Neural crest cell (in vitro differentiated cells): ENCODE measurements around the gene NR2C2AP. TPM values are rescaled to one million over a fixed set of nuclear protein-coding genes. Genes with fewer than 3 reads are reported as not detected.
A peak's percentile ranks its signal among the peaks of the same experiment; 100 is the strongest.

ENCODE experiments used
- DNase-seq: peaks from one replicate; pipeline ENCODE4 v3.0.0; 2021; ENCODE audit warnings: low read depth, mixed read lengths, low spot score
- H3K27ac Mint-ChIP-seq: one replicate; pipeline ENCODE4 v1.8.0; 2021; ENCODE audit warnings: mild to moderate bottlenecking, mixed read lengths; ENCODE audit not compliant: unreplicated experiment
- H3K27me3 Mint-ChIP-seq: 2 replicates; pipeline ENCODE4 v1.8.0; 2021; ENCODE audit warnings: low read depth, mild to moderate bottlenecking, mixed read lengths
- H3K36me3 Mint-ChIP-seq: 2 replicates; pipeline ENCODE4 v1.8.0; 2021; ENCODE audit warnings: low read depth, mild to moderate bottlenecking, mixed read lengths
- H3K4me1 Mint-ChIP-seq: 2 replicates; pipeline ENCODE4 v1.8.0; 2021; ENCODE audit warnings: mixed read lengths
- H3K4me3 Mint-ChIP-seq: one replicate; pipeline ENCODE4 v1.8.0; 2021; ENCODE audit warnings: mild to moderate bottlenecking, mixed read lengths
- H3K9me3 Mint-ChIP-seq: 2 replicates; pipeline ENCODE4 v1.8.0; 2021; ENCODE audit warnings: mixed read lengths
- long read RNA-seq: library from polyadenylated mRNA; unstranded; transcript quantifications from one replicate; pipeline ENCODE4 v2.0.0, GENCODE V29; 2020
- total RNA-seq: library from RNA; stranded (reverse); gene quantifications from 2 replicates; pipeline ENCODE4 v1.2.1, GENCODE V29; 2021
- TF ChIP-seq, protein P1 (sequence below): fragments of 200-600 bp; sonication (generic); conservative IDR thresholded peaks from 2 replicates; pipeline ENCODE4 v1.5.0; 2021; ENCODE audit warnings: antibody characterized with exemption, mild to moderate bottlenecking

Gene NR2C2AP
- 17.6 and 18.6 TPM in 2 replicates for total RNA-seq
- long read RNA-seq, transcript NR2C2AP-201 (5 exons, 1,293 nt) = major isoform, 13 of 35 reads
- long read RNA-seq, partial matches to known transcripts = 5 of 35 reads
- long read RNA-seq, other reads (novel, unspliced or antisense) = 11 of 35 reads

DNA sequence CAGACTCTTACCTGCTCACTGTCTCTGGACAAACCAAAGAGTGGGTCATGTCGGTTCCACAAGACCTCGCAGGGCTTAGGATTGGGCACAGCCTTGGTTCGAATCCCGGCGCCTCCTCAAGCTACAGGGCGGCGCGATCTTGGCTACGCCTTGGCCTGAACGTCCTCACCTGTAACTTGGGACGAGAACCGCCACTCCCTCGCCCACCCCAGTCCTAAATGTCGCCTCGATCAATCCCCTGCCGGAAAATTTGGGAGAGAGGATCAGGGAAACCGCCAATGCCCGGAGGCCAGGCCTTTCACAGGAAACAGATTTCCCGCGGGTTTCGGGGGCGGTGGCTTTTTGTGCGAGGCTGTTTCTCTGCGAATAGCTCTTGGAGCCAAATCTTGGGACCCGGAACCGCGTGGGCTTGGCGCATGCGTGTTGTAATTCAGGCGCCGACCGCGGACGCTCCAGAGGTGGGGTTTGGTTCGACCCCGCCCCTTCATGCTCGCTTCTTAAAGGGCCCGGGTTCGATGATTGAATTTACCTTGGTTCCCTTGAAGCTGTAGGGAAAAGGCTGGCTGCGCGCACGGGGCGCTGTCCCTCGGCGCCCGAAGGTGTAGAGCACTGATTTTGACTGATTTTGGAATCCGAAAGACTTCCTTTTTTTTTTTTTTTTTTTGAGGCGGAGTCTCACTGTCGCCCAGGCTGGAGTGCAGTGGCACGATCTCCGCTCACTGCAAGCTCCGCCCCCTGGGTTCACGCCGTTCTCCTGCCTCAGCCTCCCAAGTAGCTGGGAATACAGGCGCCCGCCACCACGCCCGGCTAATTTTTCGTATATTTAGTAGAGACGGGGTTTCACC lies at the start of gene NR2C2AP:
Gene NR2C2AP, minus strand, starts transcription at position 403 of the 845 bp plus-strand sequence. Its CDS starts 354 bp downstream, at position 49.
- no peaks in the 10 kb centered on the region for H3K9me3 Mint-ChIP-seq
- TF ChIP-seq, protein P1, sequence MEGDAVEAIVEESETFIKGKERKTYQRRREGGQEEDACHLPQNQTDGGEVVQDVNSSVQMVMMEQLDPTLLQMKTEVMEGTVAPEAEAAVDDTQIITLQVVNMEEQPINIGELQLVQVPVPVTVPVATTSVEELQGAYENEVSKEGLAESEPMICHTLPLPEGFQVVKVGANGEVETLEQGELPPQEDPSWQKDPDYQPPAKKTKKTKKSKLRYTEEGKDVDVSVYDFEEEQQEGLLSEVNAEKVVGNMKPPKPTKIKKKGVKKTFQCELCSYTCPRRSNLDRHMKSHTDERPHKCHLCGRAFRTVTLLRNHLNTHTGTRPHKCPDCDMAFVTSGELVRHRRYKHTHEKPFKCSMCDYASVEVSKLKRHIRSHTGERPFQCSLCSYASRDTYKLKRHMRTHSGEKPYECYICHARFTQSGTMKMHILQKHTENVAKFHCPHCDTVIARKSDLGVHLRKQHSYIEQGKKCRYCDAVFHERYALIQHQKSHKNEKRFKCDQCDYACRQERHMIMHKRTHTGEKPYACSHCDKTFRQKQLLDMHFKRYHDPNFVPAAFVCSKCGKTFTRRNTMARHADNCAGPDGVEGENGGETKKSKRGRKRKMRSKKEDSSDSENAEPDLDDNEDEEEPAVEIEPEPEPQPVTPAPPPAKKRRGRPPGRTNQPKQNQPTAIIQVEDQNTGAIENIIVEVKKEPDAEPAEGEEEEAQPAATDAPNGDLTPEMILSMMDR = no peak
- H3K27me3 Mint-ChIP-seq = peaks cover 32% of the 10 kb centered on the region
- H3K4me1 Mint-ChIP-seq = peaks cover 23% of the 10 kb centered on the region
- H3K27ac Mint-ChIP-seq = peak within 1 kb of the TSS; percentile 88
- DNase-seq = peak; percentile 77
- no peaks in the 10 kb centered on the region for H3K36me3 Mint-ChIP-seq
- peak within 1 kb of the TSS; percentile 97 for H3K4me3 Mint-ChIP-seq

DNA sequence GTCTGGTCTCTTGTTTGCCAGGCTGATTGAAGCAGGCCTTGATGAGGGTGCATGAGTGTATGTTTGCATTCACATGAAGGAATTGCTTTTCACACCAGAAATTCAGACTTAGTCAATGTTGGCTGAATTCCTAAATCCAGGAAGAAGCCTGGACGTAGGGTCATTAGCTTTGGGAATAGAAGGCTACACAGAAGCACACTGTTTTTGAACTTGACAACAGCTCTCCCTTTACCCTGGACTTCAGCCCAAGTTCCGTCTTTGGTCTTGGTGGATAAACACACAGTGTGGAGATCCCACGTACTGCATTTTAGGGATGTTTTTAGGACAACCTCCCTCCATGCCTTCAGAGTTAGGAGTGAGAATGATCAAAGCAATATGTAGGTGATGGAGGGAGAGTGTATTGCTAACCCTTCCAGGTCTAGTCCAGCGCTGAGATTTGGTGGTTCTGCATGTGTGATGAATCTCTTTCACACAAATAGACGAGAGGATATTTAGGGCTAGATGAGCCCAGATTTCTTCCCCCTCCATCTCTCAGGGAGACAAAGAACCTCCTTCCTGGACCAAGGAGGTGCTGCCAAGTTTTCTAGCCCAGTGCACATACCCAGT lies 47.1 kb upstream of the NR2C2AP start:
- TF ChIP-seq, protein P1 = no peak
- no peaks in the 10 kb centered on the region for H3K36me3 Mint-ChIP-seq
- no peak overlapping the region for H3K27ac Mint-ChIP-seq
- no peaks in the 10 kb centered on the region for H3K9me3 Mint-ChIP-seq
- no peak overlapping the region for H3K4me3 Mint-ChIP-seq
- H3K4me1 Mint-ChIP-seq = no peaks in the 10 kb centered on the region
- no peak for DNase-seq
- peaks cover 55% of the 10 kb centered on the region for H3K27me3 Mint-ChIP-seq

DNA sequence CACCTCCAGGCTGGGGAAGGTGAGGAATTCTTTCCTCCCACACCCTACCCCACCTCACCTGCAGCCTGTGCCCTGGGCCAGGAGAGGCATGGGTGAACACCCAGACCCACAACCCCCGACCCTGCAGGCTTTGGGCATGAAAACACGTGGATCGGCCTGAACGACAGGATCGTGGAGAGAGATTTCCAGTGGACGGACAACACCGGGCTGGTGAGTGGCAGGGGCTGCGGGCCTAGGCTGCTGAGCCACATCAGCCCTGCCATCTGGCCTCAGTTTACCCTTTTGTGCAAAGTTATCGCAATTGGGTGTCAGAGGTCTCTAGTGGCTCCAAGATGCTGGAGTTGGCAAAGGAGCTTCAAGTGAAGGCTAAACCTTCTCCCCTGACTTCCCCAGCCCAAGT lies 37.3 kb upstream of the NR2C2AP start:
- H3K4me1 Mint-ChIP-seq = no peaks in the 10 kb centered on the region
- peaks cover 2% of the 10 kb centered on the region for H3K36me3 Mint-ChIP-seq
- peaks cover 7% of the 10 kb centered on the region for H3K27me3 Mint-ChIP-seq
- no peak overlapping the region for H3K4me3 Mint-ChIP-seq
- TF ChIP-seq, protein P1 = no peak
- H3K27ac Mint-ChIP-seq = no peak overlapping the region
- peaks cover 6% of the 10 kb centered on the region for H3K9me3 Mint-ChIP-seq
- no peak for DNase-seq

- peaks cover 6% of the 10 kb centered on the region for H3K9me3 Mint-ChIP-seq
- peaks cover 7% of the 10 kb centered on the region for H3K27me3 Mint-ChIP-seq
- no peak for DNase-seq
- TF ChIP-seq, protein P1 = no peak
- H3K36me3 Mint-ChIP-seq = peaks cover 2% of the 10 kb centered on the region
- no peak overlapping the region for H3K27ac Mint-ChIP-seq
- no peaks in the 10 kb centered on the region for H3K4me1 Mint-ChIP-seq
- no peak overlapping the region for H3K4me3 Mint-ChIP-seq
These were observed 36.5 kb upstream of the NR2C2AP start for GRCh38 chr19:19239675-19240074.

- no peak for DNase-seq
- Mint-ChIP-seq H3K36me3 (peaks cover 2% of the 10 kb centered on the region), H3K4me3 (no peak overlapping the region), H3K27ac (no peak overlapping the region), H3K27me3 (peaks cover 10% of the 10 kb centered on the region), H3K9me3 (peaks cover 6% of the 10 kb centered on the region), H3K4me1 (no peaks in the 10 kb centered on the region)
- TF ChIP-seq, protein P1 = no peak
These were observed 35.1 kb upstream of the NR2C2AP start for GRCh38 chr19:19238126-19238894.
